Ectodermal cell (in vitro differentiated cells): ENCODE measurements around the gene FOXA2.
"Not testable (repeated sequence)": the region's sequence is repeated elsewhere in the genome, so short reads cannot be mapped to it uniquely, and the experiment has no call there.

Experiments used
- H3K27ac ChIP-seq: 2 replicates; pipeline ENCODE4 v1.7.0; 2013; ENCODE audit warnings: mild to moderate bottlenecking, low read depth, low read length; ENCODE audit not compliant: insufficient read depth, poor library complexity, severe bottlenecking
- H3K27me3 ChIP-seq: 2 replicates; pipeline ENCODE4 v1.7.0; 2013; ENCODE audit warnings: mild to moderate bottlenecking, low read length; ENCODE audit not compliant: insufficient read depth, control insufficient read depth, poor library complexity, severe bottlenecking
- H3K36me3 ChIP-seq: one replicate; pipeline ENCODE4 v1.7.0; 2013; ENCODE audit warnings: low read length; ENCODE audit not compliant: control insufficient read depth, insufficient read depth
- H3K4me1 ChIP-seq: one replicate; pipeline ENCODE4 v1.7.0; 2013; ENCODE audit warnings: low read length; ENCODE audit not compliant: control insufficient read depth, insufficient read depth
- H3K4me3 ChIP-seq: 2 replicates; pipeline ENCODE4 v1.7.0; 2013; ENCODE audit warnings: low read depth, low read length, control low read depth; ENCODE audit not compliant: insufficient read depth
- H3K9me3 ChIP-seq: 2 replicates; pipeline ENCODE4 v1.7.0; 2013; ENCODE audit warnings: mild to moderate bottlenecking, low read length, moderate library complexity; ENCODE audit not compliant: control insufficient read depth
- whole genome bisulfite sequencing, 2 experiments: methylation state at CpG; one replicate each; pipeline ENCODE4 v1.1.7; 2013; ENCODE audit warnings: missing lambda C conversion rate in 2 of 2; 5-methylcytosine and 5-hydroxymethylcytosine counted together

The FOXA2 gene

GRCh38 chr20:22556565-22557056, 27.8 kb downstream of the FOXA2 start:
- no peaks in the 10 kb centered on the region for H3K36me3 ChIP-seq
- peaks cover 10% of the 10 kb centered on the region for H3K4me1 ChIP-seq
- peaks cover 68% of the 10 kb centered on the region for H3K27me3 ChIP-seq
- 47 to 57% methylated on average over 7 to 8 of the region's 8 CpGs for WGBS, 2 experiments
- H3K4me3 ChIP-seq, result no peak overlapping the region
- no peak overlapping the region for H3K27ac ChIP-seq
- H3K9me3 ChIP-seq, result no peaks in the 10 kb centered on the region

- peaks cover 61% of the 10 kb centered on the region for H3K27me3 ChIP-seq
- no peaks in the 10 kb centered on the region for H3K36me3 ChIP-seq
- H3K4me1 ChIP-seq, result peaks cover 5% of the 10 kb centered on the region
- WGBS, 2 experiments, result 84 to 87% methylated on average over 4 to 5 of the region's 5 CpGs
- H3K4me3 ChIP-seq, result no peak overlapping the region
- H3K9me3 ChIP-seq, result no peaks in the 10 kb centered on the region
- H3K27ac ChIP-seq, result no peak overlapping the region
Measured at GRCh38 chr20:22555791-22556564, 28.4 kb downstream of the FOXA2 start.

- Histone ChIP-seq H3K27ac (no peak overlapping the region), H3K4me1 (no peaks in the 10 kb centered on the region), H3K27me3 (peaks cover 45% of the 10 kb centered on the region), H3K36me3 (no peaks in the 10 kb centered on the region), H3K9me3 (no peaks in the 10 kb centered on the region), H3K4me3 (no peak overlapping the region)
- 90 to 93% methylated on average over 2 of the region's 2 CpGs for WGBS, 2 experiments
Measured at GRCh38 chr20:22554391-22554790, 30.0 kb downstream of the FOXA2 start.

- 89 to 97% methylated on average over 4 of the region's 4 CpGs for WGBS, 2 experiments
- H3K36me3 ChIP-seq, H3K27ac ChIP-seq, H3K4me1 ChIP-seq, H3K4me3 ChIP-seq, H3K9me3 ChIP-seq, H3K27me3 ChIP-seq: not testable (repeated sequence)
Measured at GRCh38 chr20:22550514-22550913, 33.9 kb downstream of the FOXA2 start.

- Histone ChIP-seq H3K4me1 (no peaks in the 10 kb centered on the region), H3K9me3 (no peaks in the 10 kb centered on the region), H3K27me3 (no peaks in the 10 kb centered on the region), H3K36me3 (no peaks in the 10 kb centered on the region), H3K27ac (no peak overlapping the region), H3K4me3 (no peak overlapping the region)
- 64 to 68% methylated on average over 3 to 4 of the region's 4 CpGs for WGBS, 2 experiments
Measured at GRCh38 chr20:22548040-22548439, 36.3 kb downstream of the FOXA2 start.

GRCh38 chr20:22546344-22546743, 38.0 kb downstream of the FOXA2 start:
- Histone ChIP-seq H3K9me3 (no peaks in the 10 kb centered on the region), H3K27ac (no peak overlapping the region), H3K4me3 (no peak overlapping the region), H3K36me3 (no peaks in the 10 kb centered on the region), H3K4me1 (no peaks in the 10 kb centered on the region), H3K27me3 (no peaks in the 10 kb centered on the region)
- WGBS, 2 experiments, result 86 to 92% methylated on average over 3 of the region's 3 CpGs

- Histone ChIP-seq H3K4me3 (no peak overlapping the region), H3K36me3 (no peaks in the 10 kb centered on the region), H3K9me3 (no peaks in the 10 kb centered on the region), H3K27ac (no peak overlapping the region), H3K27me3 (no peaks in the 10 kb centered on the region), H3K4me1 (no peaks in the 10 kb centered on the region)
Measured at GRCh38 chr20:22545045-22545444, 39.3 kb downstream of the FOXA2 start.

GRCh38 chr20:22544462-22544861, 39.9 kb downstream of the FOXA2 start:
- no peaks in the 10 kb centered on the region for H3K9me3 ChIP-seq
- no peaks in the 10 kb centered on the region for H3K4me1 ChIP-seq
- 79 to 90% methylated on average over 1 of the region's 1 CpG for WGBS, 2 experiments
- H3K36me3 ChIP-seq, result no peaks in the 10 kb centered on the region
- H3K4me3 ChIP-seq, result no peak overlapping the region
- H3K27ac ChIP-seq, result no peak overlapping the region
- no peaks in the 10 kb centered on the region for H3K27me3 ChIP-seq

- Histone ChIP-seq H3K36me3 (no peaks in the 10 kb centered on the region), H3K4me3 (no peak overlapping the region), H3K4me1 (no peaks in the 10 kb centered on the region), H3K9me3 (no peaks in the 10 kb centered on the region), H3K27me3 (no peaks in the 10 kb centered on the region), H3K27ac (no peak overlapping the region)
- 100% methylated on average over 1 of the region's 1 CpG; no CpG with 5 or more reads in 1 of the 2 experiments for WGBS, 2 experiments
Measured at GRCh38 chr20:22542427-22542826, 41.9 kb downstream of the FOXA2 start.

GRCh38 chr20:22540832-22541231, 43.5 kb downstream of the FOXA2 start:
- Histone ChIP-seq H3K4me3 (no peak overlapping the region), H3K36me3 (no peaks in the 10 kb centered on the region), H3K27ac (no peak overlapping the region), H3K27me3 (no peaks in the 10 kb centered on the region), H3K4me1 (no peaks in the 10 kb centered on the region), H3K9me3 (no peaks in the 10 kb centered on the region)
- 71 to 74% methylated on average over 10 of the region's 10 CpGs for WGBS, 2 experiments
